HEK293 (cell line): ENCODE measurements around the gene IL23A.
A peak's percentile ranks its signal among the peaks of the same experiment; 100 is the strongest.

Experiments
- GLIS2 ChIP-seq: fragments of 450-650 bp; formaldehyde crosslinking; IDR thresholded peaks from 2 replicates; pipeline ENCODE4 v1.5.1; 2016; ENCODE audit warnings: missing biosample characterization, missing genetic modification characterization
- KLF1 ChIP-seq: fragments of 450-650 bp; formaldehyde crosslinking; IDR thresholded peaks from 2 replicates; pipeline ENCODE4 v1.5.1; 2016; ENCODE audit warnings: missing biosample characterization, missing genetic modification characterization
- KLF10 ChIP-seq: fragments of 450-650 bp; IDR thresholded peaks from 2 replicates; pipeline ENCODE4 v1.5.1; 2018; ENCODE audit warnings: missing biosample characterization, mild to moderate bottlenecking, missing genetic modification characterization
- WT1 ChIP-seq: fragments of 450-650 bp; formaldehyde crosslinking; IDR thresholded peaks from 2 replicates; pipeline ENCODE4 v1.5.1; 2016; ENCODE audit warnings: missing biosample characterization, missing genetic modification characterization
- ZNF10 ChIP-seq: fragments of 450-650 bp; formaldehyde crosslinking; IDR thresholded peaks from 2 replicates; pipeline ENCODE4 v1.5.1; 2017; ENCODE audit warnings: missing biosample characterization, missing genetic modification characterization
- ZNF112 ChIP-seq: fragments of 450-650 bp; formaldehyde crosslinking; IDR thresholded peaks from 2 replicates; pipeline ENCODE4 v1.5.0; 2017; ENCODE audit warnings: missing biosample characterization, missing genetic modification characterization
- ZNF155 ChIP-seq: fragments of 450-650 bp; formaldehyde crosslinking; IDR thresholded peaks from 2 replicates; pipeline ENCODE4 v1.5.1; 2016; ENCODE audit warnings: missing biosample characterization, missing genetic modification characterization
- ZNF157 ChIP-seq: fragments of 450-650 bp; formaldehyde crosslinking; IDR thresholded peaks from 2 replicates; pipeline ENCODE4 v1.5.1; 2016; ENCODE audit warnings: missing biosample characterization, missing genetic modification characterization
- ZNF211 ChIP-seq: fragments of 450-650 bp; formaldehyde crosslinking; IDR thresholded peaks from 2 replicates; pipeline ENCODE4 v1.5.1; 2016; ENCODE audit warnings: low read depth, missing biosample characterization, missing genetic modification characterization
- ZNF214 ChIP-seq: fragments of 450-650 bp; formaldehyde crosslinking; IDR thresholded peaks from 2 replicates; pipeline ENCODE4 v1.5.1; 2017; ENCODE audit warnings: missing biosample characterization, mild to moderate bottlenecking, missing genetic modification characterization, borderline replicate concordance
- ZNF239 ChIP-seq: fragments of 450-650 bp; formaldehyde crosslinking; IDR thresholded peaks from 2 replicates; pipeline ENCODE4 v1.5.1; 2016; ENCODE audit warnings: missing biosample characterization, missing genetic modification characterization
- ZNF280D ChIP-seq: fragments of 450-650 bp; formaldehyde crosslinking; IDR thresholded peaks from 2 replicates; pipeline ENCODE4 v1.5.1; 2016; ENCODE audit warnings: missing biosample characterization, missing genetic modification characterization
- ZNF449 ChIP-seq: fragments of 450-650 bp; formaldehyde crosslinking; IDR thresholded peaks from 2 replicates; pipeline ENCODE4 v1.5.1; 2017; ENCODE audit warnings: missing biosample characterization, mild to moderate bottlenecking, missing genetic modification characterization, moderate library complexity
- ZNF501 ChIP-seq: fragments of 450-650 bp; formaldehyde crosslinking; IDR thresholded peaks from 2 replicates; pipeline ENCODE4 v1.5.1; 2016; ENCODE audit warnings: missing biosample characterization, missing genetic modification characterization
- ZNF555 ChIP-seq: fragments of 450-650 bp; formaldehyde crosslinking; conservative IDR thresholded peaks from 2 replicates; pipeline ENCODE4 v1.5.1; 2017; ENCODE audit warnings: missing biosample characterization, mild to moderate bottlenecking, missing genetic modification characterization, inconsistent platforms
- ZNF580 ChIP-seq: fragments of 450-650 bp; formaldehyde crosslinking; IDR thresholded peaks from 2 replicates; pipeline ENCODE4 v1.5.1; 2016; ENCODE audit warnings: missing biosample characterization, missing genetic modification characterization
- ZNF621 ChIP-seq: fragments of 450-650 bp; formaldehyde crosslinking; IDR thresholded peaks from 2 replicates; pipeline ENCODE4 v1.5.1; 2017; ENCODE audit warnings: missing biosample characterization, missing genetic modification characterization
- ZNF658 ChIP-seq: fragments of 450-650 bp; formaldehyde crosslinking; IDR thresholded peaks from 2 replicates; pipeline ENCODE4; 2016; ENCODE audit warnings: missing biosample characterization, missing genetic modification characterization
- ZNF670 ChIP-seq: fragments of 450-650 bp; formaldehyde crosslinking; IDR thresholded peaks from 2 replicates; pipeline ENCODE4 v1.5.1; 2016; ENCODE audit warnings: missing biosample characterization, missing genetic modification characterization, low read depth
- ZNF677 ChIP-seq: fragments of 450-650 bp; IDR thresholded peaks from 2 replicates; pipeline ENCODE4 v1.5.0; 2018; ENCODE audit warnings: missing biosample characterization, mild to moderate bottlenecking, missing genetic modification characterization, moderate library complexity
- ZNF707 ChIP-seq: fragments of 450-650 bp; formaldehyde crosslinking; IDR thresholded peaks from 2 replicates; pipeline ENCODE4 v1.5.1; 2016; ENCODE audit warnings: missing biosample characterization, missing genetic modification characterization
- ZSCAN18 ChIP-seq: fragments of 450-650 bp; formaldehyde crosslinking; IDR thresholded peaks from 2 replicates; pipeline ENCODE4 v1.5.1; 2016; ENCODE audit warnings: missing biosample characterization, missing genetic modification characterization
- TF ChIP-seq, protein P1 (sequence below): IDR thresholded peaks from 2 replicates; pipeline ENCODE4 v1.6.1; 2011; ENCODE audit warnings: mild to moderate bottlenecking, low read depth, low read length, borderline replicate concordance
- TF ChIP-seq, protein P2 (sequence below): fragments of 450-650 bp; formaldehyde crosslinking; IDR thresholded peaks from 2 replicates; pipeline ENCODE4 v1.5.1; 2016; ENCODE audit warnings: missing biosample characterization, missing genetic modification characterization
- TF ChIP-seq, protein P3 (sequence below): fragments of 450-650 bp; formaldehyde crosslinking; optimal IDR thresholded peaks from 2 replicates; pipeline ENCODE3; 2016; ENCODE audit warnings: missing biosample characterization, mild to moderate bottlenecking, missing genetic modification characterization
- TF ChIP-seq, protein P4 (sequence below): fragments of 450-650 bp; formaldehyde crosslinking; IDR thresholded peaks from 2 replicates; pipeline ENCODE4 v1.5.1; 2016; ENCODE audit warnings: missing biosample characterization, missing genetic modification characterization
- TF ChIP-seq, protein P5 (sequence below): fragments of 450-650 bp; formaldehyde crosslinking; IDR thresholded peaks from 2 replicates; pipeline ENCODE4 v1.5.1; 2016; ENCODE audit warnings: missing biosample characterization, missing genetic modification characterization

Gene IL23A

DNA sequence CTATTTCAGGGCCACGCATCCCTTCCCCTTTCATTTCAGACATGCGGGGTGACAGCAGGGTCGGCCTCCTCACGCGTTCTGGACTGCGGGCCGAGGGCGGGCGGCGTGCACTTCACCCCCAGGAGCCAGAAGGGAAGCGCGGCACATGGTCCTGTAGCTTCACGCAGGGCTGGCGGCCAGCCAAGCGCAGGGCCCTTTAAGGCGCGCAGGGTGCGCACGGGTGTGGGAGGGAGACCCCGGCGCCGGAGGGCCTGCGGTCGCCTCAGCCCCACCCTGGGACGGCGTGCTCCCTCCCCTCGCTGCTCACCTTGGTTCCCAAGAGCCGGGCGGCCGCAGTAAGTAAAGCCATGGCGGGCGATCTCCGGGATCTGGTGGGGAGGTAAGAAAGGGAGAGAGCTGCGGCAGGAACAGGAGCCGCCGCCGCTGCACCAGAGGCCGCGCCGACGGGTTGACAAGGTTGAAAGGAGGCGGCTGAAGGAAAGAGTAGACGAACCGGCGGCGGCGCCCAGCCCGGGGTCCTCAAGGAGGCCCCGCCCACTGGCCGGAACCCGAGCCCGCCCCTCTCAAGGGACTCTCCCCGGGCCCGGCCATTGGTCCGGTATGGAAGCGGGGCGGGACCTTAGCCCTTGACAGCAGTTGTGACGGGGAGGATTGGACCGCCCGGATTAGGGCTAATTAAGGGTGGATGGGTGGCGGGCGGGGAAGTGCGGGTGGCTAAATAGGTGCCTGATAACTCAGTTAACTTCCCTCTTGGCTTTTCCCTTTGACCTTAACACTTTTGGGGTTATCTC lies 38.6 kb upstream of the IL23A start, which contains the start of gene CS (continued):
- TF ChIP-seq, protein P1, sequence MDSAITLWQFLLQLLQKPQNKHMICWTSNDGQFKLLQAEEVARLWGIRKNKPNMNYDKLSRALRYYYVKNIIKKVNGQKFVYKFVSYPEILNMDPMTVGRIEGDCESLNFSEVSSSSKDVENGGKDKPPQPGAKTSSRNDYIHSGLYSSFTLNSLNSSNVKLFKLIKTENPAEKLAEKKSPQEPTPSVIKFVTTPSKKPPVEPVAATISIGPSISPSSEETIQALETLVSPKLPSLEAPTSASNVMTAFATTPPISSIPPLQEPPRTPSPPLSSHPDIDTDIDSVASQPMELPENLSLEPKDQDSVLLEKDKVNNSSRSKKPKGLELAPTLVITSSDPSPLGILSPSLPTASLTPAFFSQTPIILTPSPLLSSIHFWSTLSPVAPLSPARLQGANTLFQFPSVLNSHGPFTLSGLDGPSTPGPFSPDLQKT = no peak
- no peak for TF ChIP-seq ZNF239 (tag by site-specific recombination)
- TF ChIP-seq ZNF621 = no peak
- no peak for TF ChIP-seq ZNF658 (tag by site-specific recombination)
- TF ChIP-seq ZNF555 (tag by site-specific recombination) = no peak
- no peak for TF ChIP-seq ZNF157 (tag by site-specific recombination)
- TF ChIP-seq, protein P2, sequence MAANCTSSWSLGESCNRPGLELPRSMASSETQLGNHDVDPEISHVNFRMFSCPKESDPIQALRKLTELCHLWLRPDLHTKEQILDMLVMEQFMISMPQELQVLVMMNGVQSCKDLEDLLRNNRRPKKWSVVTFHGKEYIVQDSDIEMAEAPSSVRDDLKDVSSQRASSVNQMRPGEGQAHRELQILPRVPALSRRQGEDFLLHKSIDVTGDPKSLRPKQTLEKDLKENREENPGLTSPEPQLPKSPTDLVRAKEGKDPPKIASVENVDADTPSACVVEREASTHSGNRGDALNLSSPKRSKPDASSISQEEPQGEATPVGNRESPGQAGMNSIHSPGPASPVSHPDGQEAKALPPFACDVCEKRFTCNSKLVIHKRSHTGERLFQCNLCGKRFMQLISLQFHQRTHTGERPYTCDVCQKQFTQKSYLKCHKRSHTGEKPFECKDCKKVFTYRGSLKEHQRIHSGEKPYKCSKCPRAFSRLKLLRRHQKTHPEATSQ (tag by site-specific recombination) = no peak
- TF ChIP-seq, protein P3, sequence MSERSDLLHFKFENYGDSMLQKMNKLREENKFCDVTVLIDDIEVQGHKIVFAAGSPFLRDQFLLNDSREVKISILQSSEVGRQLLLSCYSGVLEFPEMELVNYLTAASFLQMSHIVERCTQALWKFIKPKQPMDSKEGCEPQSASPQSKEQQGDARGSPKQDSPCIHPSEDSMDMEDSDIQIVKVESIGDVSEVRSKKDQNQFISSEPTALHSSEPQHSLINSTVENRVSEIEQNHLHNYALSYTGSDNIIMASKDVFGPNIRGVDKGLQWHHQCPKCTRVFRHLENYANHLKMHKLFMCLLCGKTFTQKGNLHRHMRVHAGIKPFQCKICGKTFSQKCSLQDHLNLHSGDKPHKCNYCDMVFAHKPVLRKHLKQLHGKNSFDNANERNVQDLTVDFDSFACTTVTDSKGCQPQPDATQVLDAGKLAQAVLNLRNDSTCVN = peak; percentile 91
- TF ChIP-seq, protein P4, sequence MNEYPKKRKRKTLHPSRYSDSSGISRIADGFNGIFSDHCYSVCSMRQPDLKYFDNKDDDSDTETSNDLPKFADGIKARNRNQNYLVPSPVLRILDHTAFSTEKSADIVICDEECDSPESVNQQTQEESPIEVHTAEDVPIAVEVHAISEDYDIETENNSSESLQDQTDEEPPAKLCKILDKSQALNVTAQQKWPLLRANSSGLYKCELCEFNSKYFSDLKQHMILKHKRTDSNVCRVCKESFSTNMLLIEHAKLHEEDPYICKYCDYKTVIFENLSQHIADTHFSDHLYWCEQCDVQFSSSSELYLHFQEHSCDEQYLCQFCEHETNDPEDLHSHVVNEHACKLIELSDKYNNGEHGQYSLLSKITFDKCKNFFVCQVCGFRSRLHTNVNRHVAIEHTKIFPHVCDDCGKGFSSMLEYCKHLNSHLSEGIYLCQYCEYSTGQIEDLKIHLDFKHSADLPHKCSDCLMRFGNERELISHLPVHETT (tag by site-specific recombination) = no peak
- peak; percentile 69; the same call in 1 of the 2 replicates for TF ChIP-seq ZNF10 (tag by site-specific recombination)
- TF ChIP-seq ZNF670 (tag by site-specific recombination) = no peak
- TF ChIP-seq ZNF677 = no peak
- TF ChIP-seq WT1 (tag by site-specific recombination) = peak; percentile 48
- TF ChIP-seq ZNF155 (tag by site-specific recombination) = no peak
- TF ChIP-seq KLF10 (tag by site-specific recombination) = no peak; the same call in 1 of the 2 replicates
- TF ChIP-seq ZNF112 (tag by site-specific recombination) = no peak
- TF ChIP-seq ZSCAN18 (tag by site-specific recombination) = no peak
- no peak for TF ChIP-seq ZNF211 (tag by site-specific recombination)
- TF ChIP-seq KLF1 (tag by site-specific recombination) = peak; percentile 68
- TF ChIP-seq ZNF449 = peak; percentile 59; the same call in 1 of the 2 replicates
- TF ChIP-seq, protein P5, sequence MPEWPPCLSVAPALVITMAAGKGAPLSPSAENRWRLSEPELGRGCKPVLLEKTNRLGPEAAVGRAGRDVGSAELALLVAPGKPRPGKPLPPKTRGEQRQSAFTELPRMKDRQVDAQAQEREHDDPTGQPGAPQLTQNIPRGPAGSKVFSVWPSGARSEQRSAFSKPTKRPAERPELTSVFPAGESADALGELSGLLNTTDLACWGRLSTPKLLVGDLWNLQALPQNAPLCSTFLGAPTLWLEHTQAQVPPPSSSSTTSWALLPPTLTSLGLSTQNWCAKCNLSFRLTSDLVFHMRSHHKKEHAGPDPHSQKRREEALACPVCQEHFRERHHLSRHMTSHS (tag by site-specific recombination) = no peak
- TF ChIP-seq ZNF580 (tag by site-specific recombination) = peak; percentile 69
- no peak for TF ChIP-seq ZNF707 (tag by site-specific recombination)
- peak; percentile 82 for TF ChIP-seq GLIS2 (tag by site-specific recombination)
- TF ChIP-seq ZNF214 (tag by site-specific recombination) = no peak
- TF ChIP-seq ZNF280D (tag by site-specific recombination) = no peak
- TF ChIP-seq ZNF501 (tag by site-specific recombination) = peak; percentile 93
